GM19455 (cell line): Measurements from ENCODE around the gene GPR84.

ENCODE experiments used
- ATAC-seq: cut with Tn5 transposase; IDR thresholded peaks from one replicate; pipeline ENCODE4 v1.9.1; 2021; ENCODE audit not compliant: unreplicated experiment

GPR84 gene

GRCh38 chr12:54364413-54364812 is at the start of gene GPR84:
Gene GPR84 (minus strand): TSS chr12:54364486. CDS start chr12:54363851, 635 bp downstream.
- ATAC-seq = no peak

- ATAC-seq = no peak
Measured at GRCh38 chr12:54413284-54414190, 49.3 kb upstream of the GPR84 start.

GRCh38 chr12:54412786-54413185 is 48.5 kb upstream of the GPR84 start:
- no peak for ATAC-seq

- ATAC-seq = no peak
Measured at GRCh38 chr12:54412348-54412747, 48.1 kb upstream of the GPR84 start.

GRCh38 chr12:54411391-54412241 is 47.3 kb upstream of the GPR84 start:
- no peak for ATAC-seq

GRCh38 chr12:54409267-54409666 is 45.0 kb upstream of the GPR84 start:
- no peak for ATAC-seq

- ATAC-seq = no peak
Measured at GRCh38 chr12:54407183-54407905, 43.1 kb upstream of the GPR84 start.

GRCh38 chr12:54405573-54405972 is 41.3 kb upstream of the GPR84 start:
- ATAC-seq = no peak

- ATAC-seq = no peak
Measured at GRCh38 chr12:54405106-54405505, 40.8 kb upstream of the GPR84 start.

- ATAC-seq = no peak
Measured at GRCh38 chr12:54404061-54405004, 40.0 kb upstream of the GPR84 start.

GRCh38 chr12:54401119-54401518 is 36.8 kb upstream of the GPR84 start:
- ATAC-seq = no peak

GRCh38 chr12:54398995-54399793 is 34.9 kb upstream of the GPR84 start:
- ATAC-seq = no peak

- no peak for ATAC-seq
Measured at GRCh38 chr12:54398218-54398617, 33.9 kb upstream of the GPR84 start.

GRCh38 chr12:54397157-54397556 is 32.9 kb upstream of the GPR84 start:
- no peak for ATAC-seq

GRCh38 chr12:54395545-54395944 is 31.3 kb upstream of the GPR84 start:
- no peak for ATAC-seq

GRCh38 chr12:54394986-54395385 is 30.7 kb upstream of the GPR84 start:
- ATAC-seq = no peak

GRCh38 chr12:54394281-54394719 is 30.0 kb upstream of the GPR84 start:
- ATAC-seq = no peak

- ATAC-seq = no peak
Measured at GRCh38 chr12:54393743-54394142, 29.5 kb upstream of the GPR84 start.

GRCh38 chr12:54393207-54393609 is 28.9 kb upstream of the GPR84 start:
- no peak for ATAC-seq
